RPMI8226 (cell line): ENCODE data around the gene MEST.
"Not testable (repeated sequence)": the region's sequence is repeated elsewhere in the genome, so short reads cannot be mapped to it uniquely, and the experiment has no call there.

ENCODE experiments used
- DNase-seq: peaks from one replicate; pipeline ENCODE4 v3.0.0-alpha.2; 2015

The MEST gene

GRCh38 chr7:130527752-130528355 lies 36.0 kb downstream of the MEST start:
- DNase-seq: not testable (repeated sequence)

GRCh38 chr7:130529417-130529816 lies 37.5 kb downstream of the MEST start:
- no peak for DNase-seq

GRCh38 chr7:130537894-130538293 lies 46.0 kb downstream of the MEST start:
- DNase-seq: not testable (repeated sequence)

GRCh38 chr7:130541287-130541686 lies 49.4 kb downstream of the MEST start:
- not testable (repeated sequence) for DNase-seq

GRCh38 chr7:130542297-130542696 lies 50.4 kb downstream of the MEST start:
- DNase-seq: not testable (repeated sequence)

- DNase-seq: no peak
Observed at GRCh38 chr7:130543487-130544010, 51.7 kb downstream of the MEST start.

- DNase-seq: no peak
Observed at GRCh38 chr7:130544356-130544755, 52.5 kb downstream of the MEST start.

- DNase-seq: no peak
Observed at GRCh38 chr7:130553398-130554029, 61.6 kb downstream of the MEST start.

- no peak for DNase-seq
Observed at GRCh38 chr7:130554481-130554880, 62.6 kb downstream of the MEST start.
